IMR-90 (cell line): ENCODE results near the gene CCDC167. TPM values are rescaled to one million over a fixed set of nuclear protein-coding genes. Genes with fewer than 3 reads are reported as not detected.

Experiments used
- ATAC-seq: fragments of 200-7000 bp; cut with Tn5 transposase; 2 replicates; pipeline ENCODE4 v1.9.1; 2020; ENCODE audit warnings: low read depth, mild to moderate bottlenecking, moderate library complexity
- BruUV-seq: library from RNA; stranded (reverse); fragments of 400-500 nt; replicated peaks from 2 replicates; lab custom pipeline; 2021; lab: Mats Ljungman, UMichigan
- CTCF ChIA-PET: fragments of 300-600 bp; formaldehyde crosslinking; extraction: SDS; loops from one replicate; lab custom pipeline; 2021; ENCODE audit warnings: antibody characterized with exemption; lab: Yijun Ruan, JAX
- POLR2A ChIA-PET: fragments of 300-600 bp; sonication (Branson Sonifier 250); formaldehyde crosslinking; loops from one replicate; lab custom pipeline; 2022; ENCODE audit warnings: antibody characterized with exemption; ENCODE audit not compliant: unreplicated experiment; lab: Charles Lee
- DNase-seq: peaks from one replicate; pipeline ENCODE4 v3.0.0; 2013
- H2AFZ ChIP-seq: replicated peaks from 2 replicates; pipeline ENCODE3; 2013; ENCODE audit warnings: low read length, mild to moderate bottlenecking; ENCODE audit not compliant: poor library complexity
- H2AK5ac ChIP-seq: 2 replicates; pipeline ENCODE4 v1.6.1; 2013; ENCODE audit warnings: low read depth, low read length, inconsistent platforms
- H2AK9ac ChIP-seq: replicated peaks from 2 replicates; pipeline ENCODE3; 2013; ENCODE audit warnings: mild to moderate bottlenecking, low read depth, low read length, moderate library complexity; ENCODE audit not compliant: poor library complexity
- H2BK120ac ChIP-seq: 2 replicates; pipeline ENCODE4 v1.6.1; 2013; ENCODE audit warnings: low read depth, low read length, inconsistent platforms
- H2BK15ac ChIP-seq: 3 replicates; pipeline ENCODE4 v1.6.1; 2013; ENCODE audit warnings: low read depth, low read length, inconsistent platforms
- H2BK20ac ChIP-seq: 2 replicates; pipeline ENCODE4 v1.6.1; 2013; ENCODE audit warnings: low read depth, mild to moderate bottlenecking, inconsistent platforms, low read length, moderate library complexity
- H2BK5ac ChIP-seq: 2 replicates; pipeline ENCODE4 v1.6.1; 2013; ENCODE audit warnings: mild to moderate bottlenecking, low read depth, low read length, inconsistent platforms; ENCODE audit not compliant: poor library complexity, severe bottlenecking
- H3K14ac ChIP-seq: replicated peaks from 2 replicates; pipeline ENCODE4 v1.6.1; 2013; ENCODE audit warnings: low read depth, low read length, inconsistent platforms
- H3K18ac ChIP-seq: 2 replicates; pipeline ENCODE4 v1.6.1; 2013; ENCODE audit warnings: low read depth, low read length, control low read depth
- H3K23ac ChIP-seq: 2 replicates; pipeline ENCODE4 v1.6.1; 2013; ENCODE audit warnings: low read depth, low read length, inconsistent platforms
- H3K27ac ChIP-seq: 2 replicates; pipeline ENCODE4 v1.5.1; 2013; ENCODE audit warnings: mild to moderate bottlenecking, control low read depth, low read length; ENCODE audit not compliant: insufficient read depth
- H3K27me3 ChIP-seq: 2 replicates; pipeline ENCODE4 v1.6.1; 2013; ENCODE audit warnings: low read length; ENCODE audit not compliant: control insufficient read depth, insufficient read depth
- H3K36me3 ChIP-seq: 2 replicates; pipeline ENCODE4 v1.6.1; 2013; ENCODE audit warnings: low read length, mixed read lengths; ENCODE audit not compliant: control insufficient read depth, insufficient read depth
- H3K4ac ChIP-seq: 2 replicates; pipeline ENCODE4 v1.6.1; 2013; ENCODE audit warnings: low read depth, low read length, inconsistent platforms
- H3K4me1 ChIP-seq: 2 replicates; pipeline ENCODE4 v1.6.1; 2013; ENCODE audit warnings: low read length, mixed read lengths; ENCODE audit not compliant: control insufficient read depth, insufficient read depth
- H3K4me2 ChIP-seq: 2 replicates; pipeline ENCODE4 v1.6.1; 2013; ENCODE audit warnings: low read depth, mild to moderate bottlenecking, control low read depth, low read length, moderate library complexity
- H3K4me3 ChIP-seq: 2 replicates; pipeline ENCODE4 v1.5.1; 2013; ENCODE audit warnings: low read depth, mild to moderate bottlenecking, control low read depth, low read length, moderate library complexity; ENCODE audit not compliant: insufficient read depth
- H3K56ac ChIP-seq: 2 replicates; pipeline ENCODE4 v1.6.1; 2013; ENCODE audit warnings: low read length, inconsistent platforms; ENCODE audit not compliant: insufficient read depth; ENCODE audit errors: extremely low read depth
- H3K79me1 ChIP-seq, 2 experiments: 2 replicates each; pipeline ENCODE4 v1.6.1; 2013; ENCODE audit warnings: low read length in 2 of 2, inconsistent platforms in 1 of 2, low read depth in 1 of 2
- H3K9ac ChIP-seq: 2 replicates; pipeline ENCODE4 v1.6.1; 2013; ENCODE audit warnings: low read depth, low read length, control low read depth
- H3K9me1 ChIP-seq: 2 replicates; pipeline ENCODE4 v1.6.1; 2013; ENCODE audit warnings: low read length, inconsistent platforms; ENCODE audit not compliant: insufficient read depth
- H3K9me3 ChIP-seq: 2 replicates; pipeline ENCODE4 v1.6.1; 2013; ENCODE audit warnings: low read length; ENCODE audit not compliant: control insufficient read depth, insufficient read depth
- H4K20me1 ChIP-seq: 2 replicates; pipeline ENCODE4 v1.6.1; 2013; ENCODE audit warnings: low read length, inconsistent platforms; ENCODE audit not compliant: insufficient read depth
- H4K5ac ChIP-seq: 2 replicates; pipeline ENCODE4 v1.6.1; 2013; ENCODE audit warnings: mild to moderate bottlenecking, low read depth, low read length, control low read depth
- H4K8ac ChIP-seq, 2 experiments: 2 replicates each; pipeline ENCODE4 v1.6.1; 2013; ENCODE audit warnings: low read depth in 2 of 2, low read length in 2 of 2, control low read depth in 1 of 2, inconsistent platforms in 1 of 2
- H4K91ac ChIP-seq: 2 replicates; pipeline ENCODE4 v1.6.1; 2013; ENCODE audit warnings: low read depth, low read length, inconsistent platforms; ENCODE audit not compliant: insufficient read depth
- BHLHE40 ChIP-seq: fragments of 150-350 bp; IDR thresholded peaks from 2 replicates; pipeline ENCODE4 v1.6.1; 2016; ENCODE audit warnings: mild to moderate bottlenecking, low read depth, low read length
- CEBPB ChIP-seq: IDR thresholded peaks from 2 replicates; pipeline ENCODE4 v1.6.1; 2012; ENCODE audit warnings: low read depth, low read length, improper control_type of control experiment
- ELK1 ChIP-seq: fragments of 150-350 bp; IDR thresholded peaks from 2 replicates; pipeline ENCODE4 v1.6.1; 2016; ENCODE audit warnings: low read depth, mild to moderate bottlenecking, low read length, moderate library complexity, borderline replicate concordance
- MAZ ChIP-seq: IDR thresholded peaks from 2 replicates; pipeline ENCODE4 v1.6.1; 2012; ENCODE audit warnings: low read depth, mild to moderate bottlenecking, low read length, improper control_type of control experiment, moderate library complexity, borderline replicate concordance
- NFE2L2 ChIP-seq: fragments of 150-350 bp; IDR thresholded peaks from 2 replicates; pipeline ENCODE4 v1.6.1; 2016; ENCODE audit warnings: low read depth, mild to moderate bottlenecking, low read length
- RAD21 ChIP-seq: IDR thresholded peaks from 2 replicates; pipeline ENCODE4 v1.6.1; 2012; ENCODE audit warnings: low read length, improper control_type of control experiment
- USF2 ChIP-seq: fragments of 150-350 bp; IDR thresholded peaks from 2 replicates; pipeline ENCODE4 v1.6.1; 2017; ENCODE audit warnings: mild to moderate bottlenecking, antibody characterized with exemption, low read length, low read depth
- WGBS, 2 experiments: methylation state at CpG; one replicate each; pipeline versions ENCODE4 v1.1.5 to v1.1.7; 2013; ENCODE audit warnings: missing lambda C conversion rate in 2 of 2; ENCODE audit not compliant: insufficient read length in 1 of 2; ENCODE audit errors: extremely low coverage in 2 of 2; 5-methylcytosine and 5-hydroxymethylcytosine counted together
- dilution Hi-C: fragments of 300-500 bp; cut with HindIII; formaldehyde crosslinking; loops from one replicate; pipeline ENCODE4 v1.14.3; 2018; ENCODE audit warnings: low sequenced_read_pairs; ENCODE audit not compliant: unreplicated experiment
- in situ Hi-C: fragments of 300-500 bp; cut with MboI; formaldehyde crosslinking; loops from 3 replicates; pipeline ENCODE4 v1.14.3; 2019; ENCODE audit warnings: low sequenced_read_pairs, inconsistent platforms, mixed read lengths
- intact Hi-C: fragments of 100-400 bp; cut with micrococcal nuclease; formaldehyde crosslinking; loops from 2 replicates; pipeline ENCODE4 v1.10.0; 2022
- polyA plus RNA-seq, 3 experiments: library from polyadenylated mRNA; depleted of rRNA; stranded (reverse); fragments of >200 nt; gene quantifications; 2 replicates each; pipeline ENCODE4 v1.2.3, GENCODE V29; 2012; ENCODE audit warnings: low replicate concordance in 1 of 3
- total RNA-seq: library from RNA; depleted of rRNA; stranded (reverse); fragments of >200 nt; gene quantifications from 2 replicates; pipeline ENCODE4 v1.2.3, GENCODE V29; 2012

The CCDC167 gene
- total and polyA plus RNA-seq, 2 of the 4 experiments (the other 2 are of a cell fraction), result 35.8 to 96.8 TPM

GRCh38 chr6:37540029-37540352 is 40.3 kb upstream of the CCDC167 start:
- no peak overlapping the region for H2BK5ac ChIP-seq
- H2AK9ac ChIP-seq, result no peak overlapping the region
- no peaks in the 10 kb centered on the region for H3K36me3 ChIP-seq
- H2BK120ac ChIP-seq, result no peak overlapping the region
- no peaks in the 10 kb centered on the region for H3K79me1 ChIP-seq
- peaks cover 67% of the 10 kb centered on the region for H3K27me3 ChIP-seq
- BruUV-seq, result no TSS peak
- H2BK15ac ChIP-seq, result no peak overlapping the region
- no peak overlapping the region for H4K8ac ChIP-seq
- no peak overlapping the region for H3K4me3 ChIP-seq
- dilution Hi-C loops, result no loop called here
- H4K5ac ChIP-seq, result no peak overlapping the region
- POLR2A ChIA-PET, result no interaction called here
- peaks cover 4% of the 10 kb centered on the region; the same call in 1 of the 2 replicates for H3K4me1 ChIP-seq
- DNase-seq (peak; percentile 44), ATAC-seq (no peak)
- no peak overlapping the region for H2BK20ac ChIP-seq
- H4K20me1 ChIP-seq, result no peaks in the 10 kb centered on the region
- H2AFZ ChIP-seq, result no peak overlapping the region
- H3K4me2 ChIP-seq, result no peak overlapping the region
- H3K9ac ChIP-seq, result no peak overlapping the region
- no peak overlapping the region for H3K4ac ChIP-seq
- H3K56ac ChIP-seq, result no peak overlapping the region
- no peak overlapping the region for H3K14ac ChIP-seq
- no peaks in the 10 kb centered on the region for H3K9me1 ChIP-seq
- no peak overlapping the region for H3K23ac ChIP-seq
- H3K18ac ChIP-seq, result no peak overlapping the region
- no peak overlapping the region for H3K27ac ChIP-seq
- H3K9me3 ChIP-seq, result no peaks in the 10 kb centered on the region
- no peak overlapping the region for H2AK5ac ChIP-seq
- CTCF ChIA-PET, result no interaction called here
- intact Hi-C loops, result no loop called here
- no CpG with 5 or more reads among the region's 4 CpGs for WGBS, 2 experiments
- in situ Hi-C loops, result no loop called here
- no peak overlapping the region for H4K91ac ChIP-seq
- no peak for TF ChIP-seq CEBPB
- TF ChIP-seq MAZ, result no peak
- no peak for TF ChIP-seq ELK1
- TF ChIP-seq BHLHE40, result no peak
- TF ChIP-seq RAD21, result no peak
- TF ChIP-seq NFE2L2, result no peak
- no peak for TF ChIP-seq USF2
